HepG2 (cell line): Measurements from ENCODE around the gene ARHGAP26. TPM values are rescaled to one million over a fixed set of nuclear protein-coding genes. Genes with fewer than 3 reads are reported as not detected.

ENCODE experiments used
- ATAC-seq: fragments of 200-7000 bp; cut with Tn5 transposase; 3 replicates; pipeline ENCODE4 v1.9.1; 2020; ENCODE audit warnings: mild to moderate bottlenecking, moderate library complexity
- BruUV-seq: library from RNA; stranded (reverse); fragments of 400-500 nt; replicated peaks from 2 replicates; lab custom pipeline; 2021; lab: Mats Ljungman, UMichigan
- CTCF ChIA-PET: fragments of 300-600 bp; formaldehyde crosslinking; extraction: SDS; loops from one replicate; lab custom pipeline; 2021; ENCODE audit warnings: low total read pairs, inconsistent platforms, low intra/inter-chr PET ratio; lab: Yijun Ruan, JAX
- POLR2A ChIA-PET: fragments of 350-600 bp; sonication (Branson Sonifier 250); formaldehyde crosslinking; loops from one replicate; lab custom pipeline; 2020; ENCODE audit warnings: antibody characterized with exemption, inconsistent platforms; lab: Yijun Ruan, JAX
- DNase-seq: peaks from one replicate; pipeline ENCODE4 v3.0.0-alpha.2; 2015; ENCODE audit warnings: low spot score
- FAIRE-seq: peaks from 3 replicates; lab custom pipeline; 2011; peaks lifted over from hg19 to GRCh38; lab: Jason Lieb, UNC
- H2AFZ ChIP-seq: one replicate; pipeline ENCODE4 v1.6.1; 2011; ENCODE audit warnings: low read length, inconsistent platforms
- H3K27ac ChIP-seq: fragments of 300-600 bp; 3 replicates; pipeline ENCODE4 v1.8.0; 2011; ENCODE audit warnings: mixed run types, mild to moderate bottlenecking, mixed read lengths, low read length, inconsistent platforms; ENCODE audit not compliant: insufficient read depth; ENCODE audit errors: extremely low read length
- H3K27me3 ChIP-seq, 2 experiments: fragments of 200-600 bp in 1 of 2; 2 replicates in 1 of 2; 3 replicates in 1 of 2; pipeline versions ENCODE4 v1.6.0 to v1.8.0; 2011; ENCODE audit warnings: low read length in 2 of 2, mild to moderate bottlenecking in 2 of 2, moderate library complexity in 2 of 2, inconsistent platforms in 1 of 2; ENCODE audit not compliant: insufficient read depth in 2 of 2, control insufficient read depth in 1 of 2
- H3K36me3 ChIP-seq, 2 experiments: fragments of 200-600 bp in 1 of 2; replicated peaks in 1 of 2; 2 replicates in 1 of 2; 3 replicates in 1 of 2; pipeline versions ENCODE4 v1.5.1 to v1.8.0; 2011; ENCODE audit warnings: low read length in 2 of 2, inconsistent platforms in 1 of 2; ENCODE audit not compliant: insufficient read depth in 2 of 2, control insufficient read depth in 1 of 2
- H3K4me1 ChIP-seq: 2 replicates; pipeline ENCODE4 v1.5.1; 2012; ENCODE audit warnings: low read length, inconsistent platforms; ENCODE audit not compliant: insufficient read depth
- H3K4me2 ChIP-seq: 2 replicates; pipeline ENCODE4 v1.6.0; 2011; ENCODE audit warnings: low read depth, low read length, inconsistent platforms
- H3K4me3 ChIP-seq, 3 experiments: fragments of 200-600 bp in 1 of 3; sonication (generic), shearing (Covaris generic) in 1 of 3; replicated peaks in 1 of 3; 2 replicates each; pipeline ENCODE4 v1.5.1; 2011 to 2016; ENCODE audit warnings: low read length in 3 of 3, inconsistent platforms in 2 of 3, low read depth in 2 of 3, mild to moderate bottlenecking in 2 of 3, control low read depth in 1 of 3, mixed read lengths in 1 of 3; ENCODE audit not compliant: insufficient read depth in 1 of 3
- H3K79me2 ChIP-seq: one replicate; pipeline ENCODE4 v1.6.1; 2011; ENCODE audit warnings: low read length, inconsistent platforms; ENCODE audit not compliant: insufficient read depth
- H3K9ac ChIP-seq: 2 replicates; pipeline ENCODE4 v1.6.0; 2011; ENCODE audit warnings: mild to moderate bottlenecking, low read depth, low read length, inconsistent platforms; ENCODE audit not compliant: insufficient read depth
- H3K9me3 ChIP-seq: 2 replicates; pipeline ENCODE4 v1.5.1; 2012; ENCODE audit warnings: mild to moderate bottlenecking, low read length
- H4K20me1 ChIP-seq: 2 replicates; pipeline ENCODE4 v1.6.0; 2011; ENCODE audit warnings: inconsistent platforms, mild to moderate bottlenecking, low read length, moderate library complexity; ENCODE audit not compliant: insufficient read depth
- ATF7-NPFF ChIP-seq: sonication (generic); formaldehyde crosslinking; IDR thresholded peaks from 2 replicates; pipeline ENCODE4 v1.8.1; 2023; ENCODE audit warnings: mild to moderate bottlenecking, low read depth, missing genetic modification reagents, moderate library complexity
- CCDC6 ChIP-seq: sonication (generic); formaldehyde crosslinking; IDR thresholded peaks from 2 replicates; pipeline ENCODE4 v1.8.1; 2022; ENCODE audit warnings: mild to moderate bottlenecking, missing genetic modification reagents, moderate library complexity
- FOXA3 ChIP-seq: IDR thresholded peaks from 2 replicates; pipeline ENCODE4 v1.6.1; 2016; ENCODE audit warnings: missing genetic modification reagents, missing compliant biosample characterization
- HOXA5 ChIP-seq: sonication (generic); formaldehyde crosslinking; IDR thresholded peaks from 2 replicates; pipeline ENCODE4 v1.4.0; 2020; ENCODE audit warnings: missing genetic modification reagents
- NCOA5 ChIP-seq: sonication (generic); formaldehyde crosslinking; IDR thresholded peaks from 2 replicates; pipeline ENCODE4 v1.4.0; 2020; ENCODE audit warnings: missing genetic modification reagents
- NFIC ChIP-seq: IDR thresholded peaks from 2 replicates; pipeline ENCODE4 v1.6.1; 2012; ENCODE audit warnings: mild to moderate bottlenecking, low read length, inconsistent platforms
- NR0B2 ChIP-seq: sonication (generic); formaldehyde crosslinking; IDR thresholded peaks from 2 replicates; pipeline ENCODE4 v1.4.0; 2020; ENCODE audit warnings: mild to moderate bottlenecking, missing genetic modification reagents
- PATZ1 ChIP-seq: sonication (generic); formaldehyde crosslinking; IDR thresholded peaks from 2 replicates; pipeline ENCODE4 v1.4.0; 2020; ENCODE audit warnings: missing genetic modification reagents
- STAG1 ChIP-seq: sonication (generic); formaldehyde crosslinking; IDR thresholded peaks from 2 replicates; pipeline ENCODE4 v1.4.0; 2020; ENCODE audit warnings: missing genetic modification reagents
- ZNF431 ChIP-seq: sonication (generic); formaldehyde crosslinking; IDR thresholded peaks from 2 replicates; pipeline ENCODE4 v1.9.0; 2022; ENCODE audit warnings: missing genetic modification reagents, low read depth, mild to moderate bottlenecking, borderline replicate concordance
- ZNF557 ChIP-seq: sonication (generic); formaldehyde crosslinking; IDR thresholded peaks from 2 replicates; pipeline ENCODE4 v1.4.0; 2020; ENCODE audit warnings: missing genetic modification reagents
- WGBS: methylation state at CpG from one replicate; pipeline ENCODE4 v1.1.6; 2017; ENCODE audit warnings: low lambda C conversion rate; 5-methylcytosine and 5-hydroxymethylcytosine counted together
- in situ Hi-C: cut with HindIII; loops from 2 replicates; pipeline ENCODE4 v1.10.0; 2017; ENCODE audit warnings: low pct_unique_long_range_greater_than_20kb; ENCODE audit not compliant: extremely low pct_ligation_motif_present
- intact Hi-C: fragments of 100-400 bp; cut with micrococcal nuclease; formaldehyde crosslinking; loops from one replicate; pipeline ENCODE4 v1.10.0; 2022; ENCODE audit not compliant: unreplicated experiment
- polyA plus RNA-seq, 8 experiments: library from polyadenylated mRNA; depleted of rRNA in 3 of 8; stranded (reverse) in 7 of 8; unstranded in 1 of 8; fragments of >200 nt; fragmentation: Illumina TruSeq in 4 of 8; extraction: Trizol in 4 of 8; gene quantifications; 2 replicates each; pipeline versions ENCODE4 v1.2.1 to v1.2.3, GENCODE V29; 2011 to 2016; ENCODE audit warnings: low read depth in 4 of 8, missing spikeins in 1 of 8, mixed read lengths in 1 of 8; ENCODE audit not compliant: insufficient read depth in 1 of 8
- total RNA-seq, 5 experiments: library from RNA; depleted of rRNA; stranded (reverse); fragments of >200 nt; fragmentation: Illumina TruSeq; extraction: Trizol; gene quantifications; 2 replicates each; pipeline ENCODE4 v1.2.3, GENCODE V29; 2016; ENCODE audit warnings: low read depth in 1 of 5

The ARHGAP26 gene
- total and polyA plus RNA-seq, 2 of the 13 experiments (the other 11 are each of a cell fraction or from before 2014, with no cell fraction given): 9.6 to 18.2 TPM

GRCh38 chr5:143153332-143154119, 383.3 kb downstream of the ARHGAP26 start:
- Histone ChIP-seq H4K20me1 (no peaks in the 10 kb centered on the region), H3K27me3 (no peaks in the 10 kb centered on the region), H3K9ac (no peak overlapping the region), H3K4me2 (no peak overlapping the region), H3K4me1 (no peaks in the 10 kb centered on the region), H3K4me3 (no peak overlapping the region), H3K36me3 (peaks cover 2 to 6% of the 10 kb centered on the region in 2 experiments; a peak in 3 of 5 replicates)
- CTCF ChIA-PET: no interaction called here
- no peak for DNase-seq
- intact Hi-C loops: no loop called here
- no peak for ATAC-seq
- WGBS: 96% methylated on average over 7 of the region's 7 CpGs
- BruUV-seq: no TSS peak
- FAIRE-seq: no peak
- TF ChIP-seq NFIC (no peak), CCDC6 (CRISPR knock-in tag) (no peak), ZNF431 (no peak), FOXA3 (no peak), ZNF557 (CRISPR knock-in tag) (no peak), STAG1 (CRISPR knock-in tag) (no peak), ATF7-NPFF (CRISPR knock-in tag) (no peak), HOXA5 (CRISPR knock-in tag) (no peak), PATZ1 (CRISPR knock-in tag) (no peak), NR0B2 (CRISPR knock-in tag) (no peak), NCOA5 (CRISPR knock-in tag) (no peak)
- TF ChIP-seq, all 625 proteins: peak for 0
- Histone ChIP-seq H3K9me3 (no peaks in the 10 kb centered on the region), H3K79me2 (no peaks in the 10 kb centered on the region), H2AFZ (no peak overlapping the region), H3K27ac (no peak overlapping the region)
- in situ Hi-C loops: no loop called here
- POLR2A ChIA-PET: no interaction called here
